Measurements from ENCODE around the gene PRAMEF11. TPM values are rescaled to one million over a fixed set of nuclear protein-coding genes. Genes with fewer than 3 reads are reported as not detected.
"Not testable (repeated sequence)": the region's sequence is repeated elsewhere in the genome, so short reads cannot be mapped to it uniquely, and the experiment has no call there.

PRAMEF11 gene
- not detected for polyA plus RNA-seq (ENCODE audit: insufficient read length in 4 of 4)

DNA sequence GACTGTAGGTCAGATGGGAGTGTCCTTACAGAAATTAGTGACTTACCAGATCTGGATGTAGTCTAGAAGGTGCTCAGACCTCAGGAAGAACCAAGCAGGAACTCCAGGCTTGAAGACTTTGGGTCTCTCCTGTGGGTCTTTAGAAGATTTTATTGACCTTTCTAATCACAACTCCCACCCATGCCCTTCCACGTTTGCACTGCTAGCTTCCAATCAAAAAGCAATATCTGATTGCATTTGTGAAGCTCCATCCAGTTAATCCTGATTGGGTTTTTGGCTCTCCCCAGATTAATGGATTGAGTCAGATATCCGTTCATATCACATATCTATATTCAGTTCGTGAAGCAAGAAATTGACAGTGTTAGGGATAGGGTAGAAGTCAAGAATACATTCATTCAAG, at the start of gene PRAMEF11:
Gene PRAMEF11 (minus strand): TSS at position 101 of the 400 bp plus-strand sequence. CDS start 2,621 bp downstream, outside the sequence.
- DNase-seq (ENCODE audit: low read depth in 4 of 4, low spot score in 2 of 4): not testable (repeated sequence)

DNA sequence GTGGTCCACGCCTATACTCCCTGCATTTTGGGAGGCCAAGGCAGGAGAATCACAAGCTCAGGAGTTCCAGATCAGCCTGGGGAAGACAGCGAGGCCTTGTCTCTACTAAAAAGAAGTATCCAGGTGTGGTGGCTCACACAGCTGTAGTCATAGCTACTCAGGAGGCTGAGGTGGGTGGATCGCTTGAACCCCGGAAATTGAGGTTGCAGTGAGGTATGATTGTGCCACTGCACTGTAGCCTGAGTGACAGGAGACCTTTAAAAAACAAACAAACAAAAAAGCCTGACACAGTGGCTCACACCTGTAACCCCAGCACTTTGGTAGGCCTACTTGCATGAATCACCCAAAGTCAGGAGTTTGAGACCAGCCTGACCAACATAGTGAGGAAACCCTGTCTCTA, 47.2 kb upstream of the PRAMEF11 start:
- DNase-seq (ENCODE audit: low read depth in 4 of 4, low spot score in 2 of 4): not testable (repeated sequence)

DNA sequence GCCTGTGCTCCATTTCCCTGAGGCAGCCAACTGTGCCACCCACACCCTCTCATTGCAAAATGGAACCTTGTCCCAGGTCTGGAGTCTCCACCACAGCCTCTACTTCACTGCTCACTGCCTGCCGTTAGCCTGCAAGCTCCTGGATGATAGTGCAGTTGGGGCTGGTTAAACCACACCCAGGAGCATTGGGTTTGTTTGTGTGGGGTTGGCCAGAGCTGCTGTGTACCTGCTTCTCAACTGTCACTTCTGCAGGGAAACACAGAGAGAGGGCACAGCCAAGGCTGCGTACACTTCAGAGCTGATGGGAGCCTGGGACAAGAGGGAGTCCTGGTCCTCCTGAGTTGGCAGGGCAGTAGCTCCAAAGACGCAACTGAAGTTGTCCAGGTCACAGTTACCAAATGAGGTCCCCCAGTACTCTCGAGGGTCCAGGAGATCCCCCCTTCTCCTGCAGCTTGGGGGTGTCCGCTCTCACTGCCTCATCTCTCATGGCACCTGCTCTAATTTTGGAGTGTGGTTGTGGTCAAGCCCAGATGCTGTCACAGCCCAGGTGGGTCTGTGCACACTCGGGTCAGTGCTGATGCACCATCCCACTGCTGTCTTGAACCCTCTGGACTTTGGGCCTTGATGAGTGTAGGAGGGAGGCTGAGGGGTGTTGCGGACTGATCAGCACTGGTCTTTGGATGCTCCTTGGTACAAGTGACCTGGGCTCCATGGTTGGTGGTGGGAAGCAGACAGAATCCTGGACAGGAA, 32.1 kb upstream of the PRAMEF11 start:
- DNase-seq (ENCODE audit: low read depth in 4 of 4, low spot score in 2 of 4): not testable (repeated sequence)

DNA sequence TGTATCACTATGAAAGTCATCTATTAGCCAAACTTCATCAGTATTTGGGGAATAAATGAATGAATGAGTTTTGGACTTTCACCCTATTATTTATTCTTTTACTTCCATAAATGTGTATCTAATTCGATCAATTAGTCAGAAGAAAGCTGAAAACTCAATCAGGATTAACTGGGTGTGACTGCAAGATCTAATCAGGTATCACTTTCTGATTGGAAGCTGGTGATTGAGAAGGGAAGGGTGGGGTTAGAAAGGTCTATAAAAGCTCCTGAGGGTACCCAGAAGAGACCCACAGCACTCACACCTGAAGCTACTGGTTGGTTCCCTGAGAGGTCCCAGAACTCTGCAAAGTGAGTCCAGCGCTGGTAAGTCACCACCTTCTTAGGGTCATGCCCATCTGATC, 25.6 kb upstream of the PRAMEF11 start, which contains the start of gene PRAMEF2:
Gene PRAMEF2 (plus strand): TSS at position 301 of the 400 bp plus-strand sequence. CDS start 1,924 bp downstream, outside the sequence.
- not testable (repeated sequence) for DNase-seq (ENCODE audit: low read depth in 4 of 4, low spot score in 2 of 4)

DNA sequence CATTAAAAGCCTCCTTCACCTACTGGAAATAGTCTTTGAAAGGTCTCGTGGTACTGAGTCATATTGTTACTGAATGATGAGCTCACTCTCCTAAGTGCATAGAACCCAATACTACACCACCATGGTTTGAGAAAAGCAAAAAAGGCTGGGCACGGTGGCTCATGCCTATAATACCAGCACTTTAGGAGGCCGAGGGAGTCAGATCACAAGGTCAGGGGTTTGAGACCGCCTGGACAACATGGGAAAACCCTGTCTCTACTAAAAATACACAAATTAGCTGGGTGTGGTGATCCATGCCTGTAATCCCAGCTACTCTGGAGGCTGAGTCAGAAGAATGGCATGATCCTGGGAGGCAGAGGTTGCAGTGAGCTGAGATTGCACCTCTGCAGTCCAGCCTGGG, 20.6 kb upstream of the PRAMEF11 start:
- DNase-seq (ENCODE audit: low read depth in 4 of 4, low spot score in 2 of 4): no peak

DNA sequence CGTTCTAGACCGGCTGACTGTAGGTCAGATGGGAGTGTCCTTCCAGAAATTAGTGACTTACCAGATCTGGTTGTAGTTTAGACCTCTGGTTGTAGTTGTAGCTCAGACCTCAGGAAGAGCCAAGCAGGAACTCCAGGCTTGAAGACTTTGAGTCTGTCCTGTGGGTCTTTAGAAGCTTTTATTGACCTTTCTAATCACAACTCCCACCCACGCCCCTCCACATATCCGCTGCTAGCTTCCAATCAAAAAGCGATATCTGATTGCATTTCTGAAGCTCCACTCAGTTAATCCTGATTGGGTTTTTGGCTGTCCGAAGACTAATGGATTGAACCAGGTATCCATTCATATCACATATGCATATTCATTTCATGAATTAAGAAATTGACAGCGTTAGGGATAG, 17.4 kb upstream of the PRAMEF11 start, which contains the start of gene HNRNPCL1:
Gene HNRNPCL1 (minus strand): TSS at position 101 of the 400 bp plus-strand sequence. CDS start 431 bp downstream, outside the sequence.
- not testable (repeated sequence) for DNase-seq (ENCODE audit: low read depth in 4 of 4, low spot score in 2 of 4)

DNA sequence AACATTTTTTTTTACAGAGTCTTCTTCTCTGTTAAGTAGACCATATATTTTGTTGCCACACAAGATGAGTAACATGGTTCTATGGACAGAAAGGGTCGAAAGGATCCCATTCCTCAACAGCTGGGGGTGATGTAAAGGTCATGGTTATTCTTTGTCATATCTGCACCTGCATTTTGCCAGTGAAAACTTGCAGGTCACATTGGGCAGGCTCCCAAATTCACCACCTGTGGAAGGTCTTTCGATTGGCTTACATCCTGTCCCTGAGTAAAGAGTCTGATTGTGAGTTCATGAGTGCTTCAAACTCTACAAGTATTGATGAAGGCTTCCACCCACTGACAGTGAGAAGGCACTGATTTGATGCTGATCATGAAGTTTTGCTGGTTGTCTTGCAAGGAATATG, 2.0 kb upstream of the PRAMEF11 start:
- not testable (repeated sequence) for DNase-seq (ENCODE audit: low read depth in 4 of 4, low spot score in 2 of 4)

DNA sequence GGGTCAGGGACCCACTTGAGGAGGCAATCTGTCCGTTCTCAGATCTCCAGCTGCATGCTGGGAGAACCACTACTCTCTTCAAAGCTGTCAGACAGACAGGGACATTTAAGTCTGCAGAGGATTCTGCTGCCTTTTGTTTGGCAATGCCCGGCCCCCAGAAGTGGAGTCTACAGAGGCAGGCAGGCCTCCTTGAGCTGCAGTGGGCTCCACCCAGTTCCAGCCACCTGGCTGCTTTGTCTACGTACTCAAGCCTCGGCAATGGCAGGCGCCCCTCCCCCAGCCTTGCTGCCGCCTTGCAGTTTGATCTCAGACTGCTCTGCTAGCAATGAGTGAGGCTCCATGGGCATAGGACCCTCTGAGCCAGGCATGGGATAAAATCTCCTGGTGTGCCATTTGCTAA, 12.1 kb downstream of the PRAMEF11 start:
- not testable (repeated sequence) for DNase-seq (ENCODE audit: low read depth in 4 of 4, low spot score in 2 of 4)

DNA sequence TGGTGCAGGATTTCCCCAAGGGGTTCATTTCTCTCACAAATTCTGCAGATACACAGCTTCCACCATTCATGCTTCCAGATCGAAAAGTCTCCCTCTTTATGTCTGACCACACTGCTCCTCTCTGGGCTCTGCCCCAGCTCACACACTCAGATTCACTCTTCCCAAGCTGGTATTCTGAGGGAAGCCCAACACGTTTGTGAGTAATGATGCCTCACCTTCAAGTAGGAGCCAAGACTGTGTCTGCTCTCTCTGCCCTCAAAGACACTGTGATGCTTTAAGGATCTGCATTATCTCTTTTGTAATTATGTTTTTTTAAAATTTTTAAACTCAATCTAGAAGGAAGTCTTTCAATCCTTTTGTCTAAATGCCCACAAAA, 19.8 kb downstream of the PRAMEF11 start:
- no peak for DNase-seq (ENCODE audit: low read depth in 4 of 4, low spot score in 2 of 4)

DNA sequence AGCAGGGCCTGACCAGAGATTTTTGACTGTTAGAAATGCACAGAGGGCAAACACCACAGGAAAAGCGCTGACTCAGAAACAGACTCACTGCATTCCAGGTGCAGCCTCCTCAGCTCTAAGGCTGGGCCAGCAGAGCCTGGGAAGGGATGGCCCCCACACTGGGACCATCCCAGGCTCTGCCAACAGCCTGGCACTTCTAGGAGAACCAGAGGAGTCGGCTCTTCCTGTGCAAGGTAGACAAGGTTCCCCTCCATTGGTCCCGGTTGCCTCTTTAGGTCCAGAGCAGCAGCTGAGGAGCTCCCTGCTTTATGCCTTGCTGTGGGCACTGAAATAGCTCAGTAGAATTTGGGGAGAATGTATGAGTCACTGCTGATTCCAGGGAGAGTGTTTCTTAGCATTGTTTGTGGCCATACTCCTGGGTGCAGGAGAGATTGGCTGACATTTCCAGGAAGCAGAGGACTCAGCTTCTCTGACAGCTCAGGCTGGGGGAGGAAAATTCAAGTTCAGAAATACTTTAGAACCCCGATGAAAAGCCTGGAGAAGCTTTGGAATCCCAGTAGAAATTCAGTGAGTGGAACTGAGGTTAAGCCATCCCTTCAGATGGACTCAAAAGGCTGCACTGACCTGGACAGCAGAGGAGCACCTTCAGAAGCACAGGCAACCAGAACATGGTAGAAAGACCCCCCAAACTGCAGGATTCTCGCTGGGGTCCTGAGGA, 20.4 kb downstream of the PRAMEF11 start:
- no peak for DNase-seq (ENCODE audit: low read depth in 4 of 4, low spot score in 2 of 4)

DNA sequence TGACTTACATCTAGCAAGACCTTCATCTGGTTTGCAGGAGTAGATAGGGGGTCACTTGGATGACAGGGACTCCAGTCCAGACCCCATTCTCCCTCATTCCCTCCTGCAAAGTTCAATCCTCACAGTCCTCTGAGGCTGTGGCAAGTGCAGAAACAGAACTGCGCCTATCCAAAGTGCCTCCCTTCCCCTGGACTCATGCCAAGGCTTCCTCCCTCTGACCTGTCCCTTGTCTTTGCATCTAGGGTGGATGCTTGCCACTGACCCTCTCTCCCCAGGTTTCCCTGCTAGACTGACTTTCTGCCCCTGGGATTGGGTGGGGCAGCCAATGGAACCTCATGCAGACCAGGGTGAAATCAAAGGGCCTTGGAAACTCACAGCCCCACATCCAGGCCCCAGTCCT, 21.3 kb downstream of the PRAMEF11 start:
- DNase-seq (ENCODE audit: low read depth in 4 of 4, low spot score in 2 of 4): no peak

DNA sequence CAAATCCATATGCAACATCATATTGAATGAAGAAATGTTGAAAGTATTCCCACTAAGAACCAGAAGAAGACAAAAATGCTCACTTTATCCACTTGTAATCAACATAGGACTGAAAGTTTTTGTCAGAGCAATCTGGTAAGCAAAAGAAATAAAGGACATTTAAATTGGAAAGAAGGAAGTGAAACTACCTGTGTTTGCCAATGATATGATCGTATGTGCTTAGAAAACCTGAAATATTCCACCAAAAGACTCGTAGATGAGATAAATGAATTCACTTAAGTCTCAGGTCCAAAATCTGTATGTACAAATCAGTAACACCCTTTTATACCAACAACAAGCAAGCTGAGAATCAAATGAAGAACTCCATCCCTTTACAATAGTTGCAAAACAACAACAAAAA, 31.5 kb downstream of the PRAMEF11 start:
- DNase-seq (ENCODE audit: low read depth in 4 of 4, low spot score in 2 of 4): no peak

DNA sequence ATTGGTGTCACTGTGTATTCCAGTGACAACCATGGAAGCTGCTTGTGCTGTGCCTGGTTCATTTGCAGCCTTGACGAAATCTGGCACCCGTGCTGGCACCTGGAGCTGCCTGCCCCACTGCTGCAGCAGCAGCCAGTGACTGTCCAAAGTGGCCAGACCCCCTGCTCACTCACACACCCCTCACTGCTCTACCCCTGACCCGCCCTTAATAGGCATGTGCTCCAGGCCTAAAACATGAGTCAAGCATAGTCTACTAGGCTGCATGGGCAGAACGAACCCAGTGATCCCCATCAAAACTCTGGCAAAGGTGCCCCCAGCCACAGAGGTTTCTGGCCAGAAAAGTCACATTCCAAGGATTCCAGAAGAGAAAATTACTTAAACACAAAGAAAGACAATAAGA, 32.3 kb downstream of the PRAMEF11 start:
- no peak for DNase-seq (ENCODE audit: low read depth in 4 of 4, low spot score in 2 of 4)

DNA sequence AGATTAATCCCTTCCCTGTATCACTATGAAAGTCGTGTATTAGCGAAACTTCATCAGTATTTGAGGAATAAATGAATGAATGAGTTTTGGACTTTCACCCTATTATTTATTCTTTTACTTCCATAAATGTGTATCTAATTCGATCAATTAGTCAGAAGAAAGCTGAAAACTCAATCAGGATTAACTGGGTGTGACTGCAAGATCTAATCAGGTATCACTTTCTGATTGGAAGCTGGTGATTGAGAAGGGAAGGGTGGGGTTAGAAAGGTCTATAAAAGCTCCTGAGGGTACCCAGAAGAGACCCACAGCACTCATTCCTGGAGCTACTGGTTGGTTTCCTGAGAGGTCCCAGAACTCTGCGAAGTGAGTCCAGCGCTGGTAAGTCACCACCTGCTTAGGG, 40.1 kb downstream of the PRAMEF11 start, which contains the start of gene PRAMEF1:
Gene PRAMEF1 (plus strand): TSS at position 301 of the 400 bp plus-strand sequence. CDS start 1,831 bp downstream, outside the sequence.
- not testable (repeated sequence) for DNase-seq (ENCODE audit: low read depth in 4 of 4, low spot score in 2 of 4)

DNA sequence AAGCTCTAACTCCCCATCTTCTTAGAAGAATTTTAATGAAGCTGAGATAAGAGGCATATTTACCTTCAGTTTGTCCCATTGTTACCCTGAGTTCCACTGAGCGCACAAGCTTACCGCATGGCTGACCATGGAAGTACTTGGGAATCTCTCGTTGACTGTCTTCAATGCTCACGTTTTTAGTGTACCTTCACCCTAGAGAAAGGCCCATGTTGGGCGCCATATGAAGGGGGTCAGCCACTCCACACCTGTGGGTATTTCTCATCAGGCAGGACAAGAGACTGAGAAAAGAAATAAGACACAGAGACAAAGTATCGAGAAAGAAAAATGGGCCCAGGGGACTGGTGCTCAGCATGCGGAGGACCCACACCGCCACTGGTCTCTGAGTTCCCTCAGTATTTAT, 46.5 kb downstream of the PRAMEF11 start:
- DNase-seq (ENCODE audit: low read depth in 4 of 4, low spot score in 2 of 4): not testable (repeated sequence)

DNA sequence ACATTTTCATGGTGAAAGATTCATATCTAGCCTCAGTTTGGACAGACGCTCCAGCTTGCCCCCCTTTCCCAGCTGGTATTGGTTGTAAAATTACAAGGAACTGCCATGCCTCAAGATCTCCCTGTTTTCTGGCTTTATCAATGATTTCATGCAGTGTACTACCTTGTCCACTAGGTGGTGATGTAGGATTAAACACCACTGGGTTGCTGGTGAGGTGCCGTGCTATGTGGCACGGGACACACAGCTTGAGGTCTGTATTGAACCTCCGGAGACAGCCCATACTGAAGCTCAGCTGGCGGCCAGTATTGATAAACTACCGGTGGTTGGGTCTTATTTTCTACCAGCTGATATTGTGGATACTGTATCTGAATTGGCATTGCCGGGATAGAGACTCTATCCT, 47.4 kb downstream of the PRAMEF11 start:
- DNase-seq (ENCODE audit: low read depth in 4 of 4, low spot score in 2 of 4): not testable (repeated sequence)

DNA sequence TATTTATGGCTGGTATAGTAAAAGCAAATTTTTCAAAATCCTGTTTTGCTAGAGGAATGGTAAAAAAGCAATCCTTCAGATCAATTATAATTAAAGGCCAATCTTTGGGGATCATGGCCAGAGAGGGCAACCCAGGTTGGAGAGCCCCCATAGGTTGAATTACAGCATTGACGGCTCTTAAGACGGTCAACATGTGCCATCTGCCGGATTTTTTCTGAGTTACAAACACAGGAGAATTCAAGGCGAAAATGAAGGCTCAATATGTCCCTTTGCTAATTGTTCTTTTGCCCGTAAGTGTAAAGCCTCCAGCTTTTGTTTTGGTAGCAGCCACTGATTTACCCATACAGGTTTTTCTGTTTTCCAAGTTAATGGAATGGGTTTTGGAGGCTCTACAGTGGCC, 49.7 kb downstream of the PRAMEF11 start:
- DNase-seq (ENCODE audit: low read depth in 4 of 4, low spot score in 2 of 4): not testable (repeated sequence)

DNA sequence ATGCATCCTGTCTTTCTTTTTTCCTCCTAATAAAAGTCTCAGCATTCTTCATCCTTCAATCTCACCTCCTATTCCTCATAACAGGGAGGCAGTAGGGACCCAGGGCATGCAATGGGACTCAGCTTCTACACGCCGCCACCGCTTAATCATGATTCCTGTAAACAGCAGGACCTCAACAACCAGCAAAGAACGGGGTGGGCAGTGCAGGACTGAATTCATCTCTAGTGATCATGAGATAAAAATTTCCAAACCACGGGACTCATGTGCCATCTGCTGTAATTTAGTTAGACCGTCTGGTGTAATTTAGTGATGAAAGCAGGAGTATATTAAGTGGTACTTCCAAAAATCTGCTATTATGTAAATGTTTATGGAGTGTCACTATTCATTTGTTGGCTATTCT, 52.3 kb downstream of the PRAMEF11 start:
- DNase-seq (ENCODE audit: low read depth in 4 of 4, low spot score in 2 of 4): no peak

DNA sequence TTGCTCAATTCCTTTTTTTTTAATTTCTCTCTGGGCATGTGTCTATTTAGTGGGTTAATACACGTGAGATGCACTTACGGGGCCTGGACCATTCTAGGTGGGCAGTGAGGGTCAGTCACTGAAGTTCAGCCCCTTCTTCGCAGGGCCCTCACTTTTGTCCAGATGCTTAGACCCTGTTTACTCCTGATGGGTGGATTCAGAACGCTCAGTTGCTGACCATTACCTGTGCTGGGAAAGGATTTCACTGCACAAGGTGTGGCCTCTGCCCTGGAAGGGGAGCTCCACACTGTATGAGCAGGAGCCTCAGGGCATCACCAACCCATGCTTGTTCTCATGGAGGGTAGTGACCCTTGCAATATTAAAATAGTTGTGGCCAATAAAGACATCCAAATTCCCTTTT, 53.1 kb downstream of the PRAMEF11 start:
- DNase-seq (ENCODE audit: low read depth in 4 of 4, low spot score in 2 of 4): no peak

DNA sequence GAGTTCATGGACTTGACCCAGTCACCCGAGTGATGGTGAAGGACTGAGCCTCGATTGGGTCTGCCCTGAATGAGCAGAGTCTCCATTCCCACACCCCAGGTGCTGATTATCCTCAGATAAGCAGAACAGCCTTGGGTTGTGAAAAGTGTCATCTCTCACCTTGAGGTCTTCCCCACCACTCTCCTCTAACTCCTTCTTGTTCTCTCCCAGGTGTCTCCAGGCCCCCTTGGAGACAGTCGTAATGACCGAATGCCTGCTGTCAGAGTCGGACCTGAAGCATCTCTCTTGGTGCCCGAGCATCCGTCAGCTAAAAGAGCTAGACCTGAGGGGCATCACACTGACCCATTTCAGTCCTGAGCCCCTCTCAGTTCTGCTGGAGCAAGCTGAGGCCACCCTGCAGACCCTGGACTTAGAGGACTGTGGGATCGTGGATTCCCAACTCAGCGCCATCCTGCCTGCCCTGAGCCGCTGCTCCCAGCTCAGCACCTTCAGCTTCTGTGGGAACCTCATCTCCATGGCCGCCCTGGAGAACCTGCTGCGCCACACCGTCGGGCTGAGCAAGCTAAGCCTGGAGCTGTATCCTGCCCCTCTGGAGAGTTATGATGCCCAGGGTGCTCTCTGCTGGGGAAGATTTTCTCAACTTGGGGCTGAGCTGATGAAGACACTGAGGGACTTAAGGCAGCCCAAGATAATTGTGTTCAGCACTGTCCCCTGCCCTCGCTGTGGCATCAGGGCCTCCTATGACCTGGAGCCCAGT, 54.2 kb downstream of the PRAMEF11 start:
- no peak for DNase-seq (ENCODE audit: low read depth in 4 of 4, low spot score in 2 of 4)

DNA sequence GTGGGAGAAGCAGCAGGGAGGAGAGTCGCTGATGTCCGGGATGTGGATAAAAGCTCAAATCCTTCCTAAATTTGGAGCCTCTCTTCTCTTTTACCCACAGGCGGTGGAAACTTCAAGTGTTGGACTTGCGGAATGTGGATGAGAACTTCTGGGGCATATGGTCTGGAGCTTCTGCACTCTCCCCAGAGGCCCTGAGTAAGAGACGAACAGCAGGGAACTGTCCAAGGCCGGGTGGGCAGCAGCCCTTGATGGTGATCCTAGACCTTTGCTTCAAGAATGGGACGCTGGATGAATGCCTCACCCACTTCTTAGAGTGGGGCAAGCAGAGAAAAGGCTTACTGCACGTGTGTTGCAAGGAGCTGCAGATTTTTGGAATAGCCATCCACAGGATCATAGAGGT, 55.8 kb downstream of the PRAMEF11 start:
- DNase-seq (ENCODE audit: low read depth in 4 of 4, low spot score in 2 of 4): no peak
